Liver (tissue), 9 donors: Measurements from ENCODE around the gene LMNB1. TPM values are rescaled to one million over a fixed set of nuclear protein-coding genes. Genes with fewer than 3 reads are reported as not detected.

Experiments
- DNase-seq: peaks from one replicate; pipeline ENCODE4 v3.0.0-alpha.2; 2017; ENCODE audit warnings: low spot score
- H3K27ac ChIP-seq, 2 donors: one replicate each; pipeline ENCODE4 v1.7.0; 2013; ENCODE audit warnings: inconsistent platforms in 2 of 2, low read length in 2 of 2, control low read depth in 1 of 2, low read depth in 1 of 2, mild to moderate bottlenecking in 1 of 2
- H3K27me3 ChIP-seq, 4 donors: one replicate each; pipeline versions ENCODE4 v1.6.1 to v1.7.0; 2013; ENCODE audit warnings: low read length in 3 of 4, inconsistent platforms in 1 of 4, mild to moderate bottlenecking in 1 of 4, moderate library complexity in 1 of 4; ENCODE audit not compliant: control insufficient read depth in 4 of 4, insufficient read depth in 4 of 4
- H3K36me3 ChIP-seq, 4 donors: one replicate each; pipeline versions ENCODE4 v1.6.1 to v1.7.0; 2013; ENCODE audit warnings: low read length in 3 of 4, mild to moderate bottlenecking in 3 of 4, low read depth in 1 of 4, moderate library complexity in 1 of 4; ENCODE audit not compliant: control insufficient read depth in 4 of 4, insufficient read depth in 3 of 4
- H3K4me1 ChIP-seq, 4 donors: one replicate each; pipeline versions ENCODE4 v1.6.1 to v1.7.0; 2013; ENCODE audit warnings: low read length in 3 of 4, mild to moderate bottlenecking in 3 of 4, moderate library complexity in 1 of 4; ENCODE audit not compliant: control insufficient read depth in 4 of 4, insufficient read depth in 4 of 4
- H3K4me3 ChIP-seq, 3 donors: one replicate each; pipeline versions ENCODE4 v1.6.1 to v1.7.0; 2013; ENCODE audit warnings: low read length in 3 of 3, control low read depth in 1 of 3, low read depth in 1 of 3, mild to moderate bottlenecking in 1 of 3
- H3K9ac ChIP-seq, 2 donors: one replicate each; pipeline ENCODE4 v1.7.0; 2013; ENCODE audit warnings: low read length in 2 of 2, mild to moderate bottlenecking in 2 of 2, moderate library complexity in 2 of 2, control low read depth in 1 of 2, low read depth in 1 of 2
- H3K9me3 ChIP-seq, 4 donors: one replicate each; pipeline versions ENCODE4 v1.6.1 to v1.7.0; 2013; ENCODE audit warnings: low read length in 3 of 4; ENCODE audit not compliant: control insufficient read depth in 4 of 4
- EGR1 ChIP-seq, 2 donors: IDR thresholded peaks; 2 replicates each; pipeline ENCODE4 v1.6.1; 2016 to 2018; ENCODE audit warnings: antibody characterized with exemption in 2 of 2, low read depth in 2 of 2
- FOXA1 ChIP-seq: IDR thresholded peaks from 2 replicates; pipeline ENCODE4 v1.6.1; 2016; ENCODE audit warnings: antibody characterized with exemption
- FOXA2 ChIP-seq: IDR thresholded peaks from 2 replicates; pipeline ENCODE4 v1.6.1; 2016; ENCODE audit warnings: antibody characterized with exemption
- GABPA ChIP-seq, 2 donors: IDR thresholded peaks in 1 of 2; conservative IDR thresholded peaks in 1 of 2; 2 replicates each; pipeline ENCODE4 v1.6.1; 2016; ENCODE audit warnings: antibody characterized with exemption in 2 of 2, mild to moderate bottlenecking in 1 of 2, moderate library complexity in 1 of 2
- HNF4A ChIP-seq, 2 donors: conservative IDR thresholded peaks; 2 replicates each; pipeline ENCODE4 v1.6.1; 2016; ENCODE audit warnings: antibody characterized with exemption in 2 of 2, mild to moderate bottlenecking in 2 of 2
- HNF4G ChIP-seq: IDR thresholded peaks from 2 replicates; pipeline ENCODE4 v1.6.1; 2016; ENCODE audit warnings: antibody characterized with exemption
- JUND ChIP-seq, 2 donors: IDR thresholded peaks; 2 replicates each; pipeline ENCODE4 v1.6.1; 2016; ENCODE audit warnings: antibody characterized with exemption in 2 of 2
- NR2F2 ChIP-seq: IDR thresholded peaks from 2 replicates; pipeline ENCODE4 v1.6.1; 2016; ENCODE audit warnings: antibody characterized with exemption
- RAD21 ChIP-seq, 2 donors: IDR thresholded peaks; 2 replicates each; pipeline ENCODE4 v1.6.1; 2016; ENCODE audit warnings: antibody characterized with exemption in 2 of 2, mild to moderate bottlenecking in 2 of 2
- RXRA ChIP-seq, 2 donors: IDR thresholded peaks; 2 replicates each; pipeline ENCODE4 v1.6.1; 2017 to 2018; ENCODE audit warnings: antibody characterized with exemption in 2 of 2, mild to moderate bottlenecking in 1 of 2
- SP1 ChIP-seq: IDR thresholded peaks from 2 replicates; pipeline ENCODE4 v1.6.1; 2018; ENCODE audit warnings: antibody characterized with exemption, mild to moderate bottlenecking
- TAF1 ChIP-seq: conservative IDR thresholded peaks from 2 replicates; pipeline ENCODE4 v1.6.1; 2016; ENCODE audit warnings: antibody characterized with exemption, mild to moderate bottlenecking
- YY1 ChIP-seq: IDR thresholded peaks from 2 replicates; pipeline ENCODE4 v1.6.1; 2016; ENCODE audit warnings: antibody characterized with exemption, mild to moderate bottlenecking
- WGBS: extraction: QIAGEN DNeasy Blood & Tissue Kit; methylation state at CpG from one replicate; pipeline ENCODE4 v1.1.7; 2013; 5-methylcytosine and 5-hydroxymethylcytosine counted together
- polyA plus RNA-seq, 2 donors: library from polyadenylated mRNA; stranded (reverse) in 1 of 2; unstranded in 1 of 2; fragments of 200-250 nt in 1 of 2; fragments of >200 nt in 1 of 2; fragmentation: Nextera tagmentation in 1 of 2; extraction: Ambion mirVana in 1 of 2; gene quantifications; one replicate each; pipeline versions ENCODE4 v1.2.1 to v1.2.3, GENCODE V29; 2013 to 2015
- total RNA-seq, 2 donors: library from RNA; depleted of rRNA; stranded (reverse); fragments of >200 nt; gene quantifications; one replicate each; pipeline ENCODE4 v1.2.3, GENCODE V29; 2014
- TF ChIP-seq, protein P1 (sequence below): fragments of 150-350 bp; IDR thresholded peaks from 2 replicates; pipeline ENCODE4 v1.5.1; 2017; ENCODE audit warnings: improper control_type of control experiment, low read depth, low read length; ENCODE audit not compliant: missing input control
- TF ChIP-seq, protein P2 (sequence below): IDR thresholded peaks from 2 replicates; pipeline ENCODE4 v1.6.1; 2016; ENCODE audit warnings: antibody characterized with exemption
- TF ChIP-seq, protein P3 (sequence below): IDR thresholded peaks from 2 replicates; pipeline ENCODE4 v1.6.1; 2016; ENCODE audit warnings: antibody characterized with exemption
- TF ChIP-seq, protein P4 (sequence below): IDR thresholded peaks from 2 replicates; pipeline ENCODE4 v1.6.1; 2016; ENCODE audit warnings: antibody characterized with exemption
- TF ChIP-seq, protein P5 (sequence below): IDR thresholded peaks from 2 replicates; pipeline ENCODE4 v1.6.1; 2016; ENCODE audit warnings: antibody characterized with exemption, mild to moderate bottlenecking
- donor health status: healthy.
- donor health status: healthy.
- donor health status: healthy.
- donor health status: healthy.
- donor health status: healthy.

LMNB1 gene
- total and polyA plus RNA-seq, 4 donors = 0.57 to 45.7 (median 5.6) TPM

DNA sequence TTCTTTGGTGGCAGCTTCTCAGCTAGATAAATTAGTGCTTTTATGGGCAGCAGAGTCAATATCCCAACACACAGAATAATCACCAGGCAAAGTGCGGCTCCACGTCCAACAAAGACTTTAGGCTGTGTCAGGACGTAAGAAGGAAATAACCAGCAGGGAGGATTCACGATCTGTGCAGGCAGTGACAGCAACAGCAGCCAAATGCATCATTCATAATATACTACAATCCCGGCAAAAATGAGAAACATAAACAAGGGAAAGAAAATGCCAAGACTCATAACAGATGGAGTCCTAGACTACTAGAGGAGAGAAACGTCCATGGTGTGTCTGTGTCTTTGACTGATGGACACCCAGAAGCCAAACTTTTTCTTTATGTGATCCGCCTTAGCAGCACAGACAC is 100.7 kb downstream of the LMNB1 start:
- H3K9me3 ChIP-seq = no peaks in the 10 kb centered on the region
- no peak overlapping the region for H3K9ac ChIP-seq
- 84% methylated on average over 7 of the region's 7 CpGs for WGBS
- TF ChIP-seq, protein P1, sequence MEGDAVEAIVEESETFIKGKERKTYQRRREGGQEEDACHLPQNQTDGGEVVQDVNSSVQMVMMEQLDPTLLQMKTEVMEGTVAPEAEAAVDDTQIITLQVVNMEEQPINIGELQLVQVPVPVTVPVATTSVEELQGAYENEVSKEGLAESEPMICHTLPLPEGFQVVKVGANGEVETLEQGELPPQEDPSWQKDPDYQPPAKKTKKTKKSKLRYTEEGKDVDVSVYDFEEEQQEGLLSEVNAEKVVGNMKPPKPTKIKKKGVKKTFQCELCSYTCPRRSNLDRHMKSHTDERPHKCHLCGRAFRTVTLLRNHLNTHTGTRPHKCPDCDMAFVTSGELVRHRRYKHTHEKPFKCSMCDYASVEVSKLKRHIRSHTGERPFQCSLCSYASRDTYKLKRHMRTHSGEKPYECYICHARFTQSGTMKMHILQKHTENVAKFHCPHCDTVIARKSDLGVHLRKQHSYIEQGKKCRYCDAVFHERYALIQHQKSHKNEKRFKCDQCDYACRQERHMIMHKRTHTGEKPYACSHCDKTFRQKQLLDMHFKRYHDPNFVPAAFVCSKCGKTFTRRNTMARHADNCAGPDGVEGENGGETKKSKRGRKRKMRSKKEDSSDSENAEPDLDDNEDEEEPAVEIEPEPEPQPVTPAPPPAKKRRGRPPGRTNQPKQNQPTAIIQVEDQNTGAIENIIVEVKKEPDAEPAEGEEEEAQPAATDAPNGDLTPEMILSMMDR = no peak
- TF ChIP-seq RXRA (IDR thresholded peaks at IDR 0.05) = no peak
- TF ChIP-seq JUND (IDR thresholded peaks at IDR 0.05) = no peak
- no peak for TF ChIP-seq EGR1 (IDR thresholded peaks at IDR 0.05; ENCODE audit: low read depth in 2 of 2)
- TF ChIP-seq HNF4G = no peak
- no peak for TF ChIP-seq HNF4A (conservative IDR thresholded peaks at IDR 0.05)
- TF ChIP-seq SP1 = no peak
- TF ChIP-seq YY1 = no peak
- no peak for TF ChIP-seq FOXA1
- TF ChIP-seq NR2F2 = no peak
- TF ChIP-seq RAD21 (IDR thresholded peaks at IDR 0.05) = no peak
- TF ChIP-seq, protein P2, sequence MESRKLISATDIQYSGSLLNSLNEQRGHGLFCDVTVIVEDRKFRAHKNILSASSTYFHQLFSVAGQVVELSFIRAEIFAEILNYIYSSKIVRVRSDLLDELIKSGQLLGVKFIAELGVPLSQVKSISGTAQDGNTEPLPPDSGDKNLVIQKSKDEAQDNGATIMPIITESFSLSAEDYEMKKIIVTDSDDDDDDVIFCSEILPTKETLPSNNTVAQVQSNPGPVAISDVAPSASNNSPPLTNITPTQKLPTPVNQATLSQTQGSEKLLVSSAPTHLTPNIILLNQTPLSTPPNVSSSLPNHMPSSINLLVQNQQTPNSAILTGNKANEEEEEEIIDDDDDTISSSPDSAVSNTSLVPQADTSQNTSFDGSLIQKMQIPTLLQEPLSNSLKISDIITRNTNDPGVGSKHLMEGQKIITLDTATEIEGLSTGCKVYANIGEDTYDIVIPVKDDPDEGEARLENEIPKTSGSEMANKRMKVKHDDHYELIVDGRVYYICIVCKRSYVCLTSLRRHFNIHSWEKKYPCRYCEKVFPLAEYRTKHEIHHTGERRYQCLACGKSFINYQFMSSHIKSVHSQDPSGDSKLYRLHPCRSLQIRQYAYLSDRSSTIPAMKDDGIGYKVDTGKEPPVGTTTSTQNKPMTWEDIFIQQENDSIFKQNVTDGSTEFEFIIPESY = no peak
- TF ChIP-seq TAF1 = no peak
- TF ChIP-seq GABPA (IDR thresholded peaks at IDR 0.05 in 1 of 2, conservative IDR thresholded peaks at IDR 0.05 in 1 of 2) = no peak
- TF ChIP-seq, protein P3, sequence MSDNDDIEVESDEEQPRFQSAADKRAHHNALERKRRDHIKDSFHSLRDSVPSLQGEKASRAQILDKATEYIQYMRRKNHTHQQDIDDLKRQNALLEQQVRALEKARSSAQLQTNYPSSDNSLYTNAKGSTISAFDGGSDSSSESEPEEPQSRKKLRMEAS = no peak
- TF ChIP-seq FOXA2 = no peak
- TF ChIP-seq, protein P4, sequence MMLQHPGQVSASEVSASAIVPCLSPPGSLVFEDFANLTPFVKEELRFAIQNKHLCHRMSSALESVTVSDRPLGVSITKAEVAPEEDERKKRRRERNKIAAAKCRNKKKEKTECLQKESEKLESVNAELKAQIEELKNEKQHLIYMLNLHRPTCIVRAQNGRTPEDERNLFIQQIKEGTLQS = no peak
- no peak for DNase-seq
- H3K36me3 ChIP-seq = peaks cover 0 to 1% (median 0%) of the 10 kb centered on the region in 4 donors
- H3K27me3 ChIP-seq = no peaks in the 10 kb centered on the region
- no peak overlapping the region for H3K4me3 ChIP-seq
- no peak overlapping the region for H3K27ac ChIP-seq
- no peaks in the 10 kb centered on the region for H3K4me1 ChIP-seq

DNA sequence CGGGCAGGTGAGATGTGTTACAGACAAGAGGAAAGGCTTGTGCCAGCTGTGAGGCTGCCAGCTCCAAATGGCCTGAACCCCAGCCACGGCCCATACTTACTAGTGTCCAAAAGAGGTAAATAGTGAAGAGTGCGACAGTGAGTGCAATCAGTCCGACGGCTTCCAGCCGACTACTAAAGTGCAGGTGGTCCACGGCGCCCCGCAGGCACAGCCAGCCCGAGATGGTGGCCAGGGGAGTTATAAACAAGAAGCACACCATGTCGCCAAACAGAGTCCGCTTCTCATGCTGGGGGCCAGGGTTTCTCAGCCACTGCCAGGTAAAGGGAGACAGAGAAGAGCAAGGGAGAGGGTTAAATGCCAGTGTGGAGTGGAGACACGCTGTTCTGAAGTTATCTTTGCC is 101.1 kb downstream of the LMNB1 start:
- TF ChIP-seq, protein P2 = no peak
- no peak for TF ChIP-seq JUND (IDR thresholded peaks at IDR 0.05)
- TF ChIP-seq, protein P5, sequence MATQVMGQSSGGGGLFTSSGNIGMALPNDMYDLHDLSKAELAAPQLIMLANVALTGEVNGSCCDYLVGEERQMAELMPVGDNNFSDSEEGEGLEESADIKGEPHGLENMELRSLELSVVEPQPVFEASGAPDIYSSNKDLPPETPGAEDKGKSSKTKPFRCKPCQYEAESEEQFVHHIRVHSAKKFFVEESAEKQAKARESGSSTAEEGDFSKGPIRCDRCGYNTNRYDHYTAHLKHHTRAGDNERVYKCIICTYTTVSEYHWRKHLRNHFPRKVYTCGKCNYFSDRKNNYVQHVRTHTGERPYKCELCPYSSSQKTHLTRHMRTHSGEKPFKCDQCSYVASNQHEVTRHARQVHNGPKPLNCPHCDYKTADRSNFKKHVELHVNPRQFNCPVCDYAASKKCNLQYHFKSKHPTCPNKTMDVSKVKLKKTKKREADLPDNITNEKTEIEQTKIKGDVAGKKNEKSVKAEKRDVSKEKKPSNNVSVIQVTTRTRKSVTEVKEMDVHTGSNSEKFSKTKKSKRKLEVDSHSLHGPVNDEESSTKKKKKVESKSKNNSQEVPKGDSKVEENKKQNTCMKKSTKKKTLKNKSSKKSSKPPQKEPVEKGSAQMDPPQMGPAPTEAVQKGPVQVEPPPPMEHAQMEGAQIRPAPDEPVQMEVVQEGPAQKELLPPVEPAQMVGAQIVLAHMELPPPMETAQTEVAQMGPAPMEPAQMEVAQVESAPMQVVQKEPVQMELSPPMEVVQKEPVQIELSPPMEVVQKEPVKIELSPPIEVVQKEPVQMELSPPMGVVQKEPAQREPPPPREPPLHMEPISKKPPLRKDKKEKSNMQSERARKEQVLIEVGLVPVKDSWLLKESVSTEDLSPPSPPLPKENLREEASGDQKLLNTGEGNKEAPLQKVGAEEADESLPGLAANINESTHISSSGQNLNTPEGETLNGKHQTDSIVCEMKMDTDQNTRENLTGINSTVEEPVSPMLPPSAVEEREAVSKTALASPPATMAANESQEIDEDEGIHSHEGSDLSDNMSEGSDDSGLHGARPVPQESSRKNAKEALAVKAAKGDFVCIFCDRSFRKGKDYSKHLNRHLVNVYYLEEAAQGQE = no peak
- no peak for TF ChIP-seq RXRA (IDR thresholded peaks at IDR 0.05)
- no peak for TF ChIP-seq SP1
- 94% methylated on average over 13 of the region's 13 CpGs for WGBS
- H3K4me1 ChIP-seq = no peaks in the 10 kb centered on the region
- no peak overlapping the region for H3K27ac ChIP-seq
- no peaks in the 10 kb centered on the region for H3K27me3 ChIP-seq
- no peak for DNase-seq
- H3K9ac ChIP-seq = no peak overlapping the region
- H3K36me3 ChIP-seq = peaks cover 0 to 1% (median 0%) of the 10 kb centered on the region in 4 donors
- no peak overlapping the region for H3K4me3 ChIP-seq
- H3K9me3 ChIP-seq = no peaks in the 10 kb centered on the region
